ENCODE data around the gene FRMD4B.
A peak's percentile ranks its signal among the peaks of the same experiment; 100 is the strongest.

FRMD4B gene

DNA sequence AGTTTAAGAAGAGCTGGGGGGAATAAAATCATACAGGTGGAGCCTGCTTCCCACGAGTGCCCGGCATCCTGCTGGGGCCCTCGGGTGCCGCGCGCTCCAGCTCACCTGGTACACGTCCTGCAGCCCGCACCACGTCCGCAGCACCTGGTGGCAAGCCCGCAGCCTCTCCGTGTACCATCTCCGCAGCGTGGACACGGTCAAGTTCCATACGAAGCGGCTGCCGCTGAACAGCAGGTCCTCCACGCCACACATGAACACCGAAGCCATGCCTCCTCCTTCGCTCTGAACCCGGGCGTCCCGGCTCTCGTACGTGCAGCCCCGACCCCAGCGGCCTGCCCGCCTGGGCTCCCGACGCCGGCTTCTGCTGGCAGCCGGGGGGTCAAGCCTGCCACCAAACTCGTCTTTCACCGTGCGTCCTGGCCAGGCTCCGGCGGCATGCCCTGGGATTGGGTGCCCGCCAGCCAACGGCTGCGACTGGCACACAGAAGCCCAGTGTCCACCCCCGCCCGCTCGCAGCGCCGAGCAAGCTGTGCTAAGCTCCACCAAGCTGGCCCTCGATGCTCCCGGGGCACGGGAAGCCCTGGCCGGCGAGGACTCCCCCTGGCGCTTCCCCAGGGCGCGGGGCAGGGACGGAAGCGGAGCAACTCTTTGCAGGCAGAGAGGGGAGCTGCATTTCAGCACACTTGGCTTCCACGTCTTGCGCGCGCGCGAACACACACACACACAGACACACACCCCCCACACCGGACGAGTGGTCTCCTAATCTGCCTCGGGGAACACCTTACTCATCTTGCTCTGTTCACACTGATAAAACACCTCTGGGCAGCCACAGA, at the start of gene FRMD4B:
Gene FRMD4B (minus strand): TSS at position 366 of the 833 bp plus-strand sequence. CDS start 99 bp downstream, at position 267.
- Mint-ChIP-seq H3K27me3 (ENCODE audit: low read depth) (peaks cover 43% of the 10 kb centered on the region), H3K4me1 (peaks cover 23% of the 10 kb centered on the region), H3K9me3 (no peaks in the 10 kb centered on the region), H3K4me3 (peak within 1 kb of the TSS; percentile 80 to 84 (median 84)), H3K36me3 (ENCODE audit: low read depth) (no peaks in the 10 kb centered on the region), H3K27ac (peak within 1 kb of the TSS; percentile 32 to 66 (median 48))
- TF ChIP-seq, protein P1, sequence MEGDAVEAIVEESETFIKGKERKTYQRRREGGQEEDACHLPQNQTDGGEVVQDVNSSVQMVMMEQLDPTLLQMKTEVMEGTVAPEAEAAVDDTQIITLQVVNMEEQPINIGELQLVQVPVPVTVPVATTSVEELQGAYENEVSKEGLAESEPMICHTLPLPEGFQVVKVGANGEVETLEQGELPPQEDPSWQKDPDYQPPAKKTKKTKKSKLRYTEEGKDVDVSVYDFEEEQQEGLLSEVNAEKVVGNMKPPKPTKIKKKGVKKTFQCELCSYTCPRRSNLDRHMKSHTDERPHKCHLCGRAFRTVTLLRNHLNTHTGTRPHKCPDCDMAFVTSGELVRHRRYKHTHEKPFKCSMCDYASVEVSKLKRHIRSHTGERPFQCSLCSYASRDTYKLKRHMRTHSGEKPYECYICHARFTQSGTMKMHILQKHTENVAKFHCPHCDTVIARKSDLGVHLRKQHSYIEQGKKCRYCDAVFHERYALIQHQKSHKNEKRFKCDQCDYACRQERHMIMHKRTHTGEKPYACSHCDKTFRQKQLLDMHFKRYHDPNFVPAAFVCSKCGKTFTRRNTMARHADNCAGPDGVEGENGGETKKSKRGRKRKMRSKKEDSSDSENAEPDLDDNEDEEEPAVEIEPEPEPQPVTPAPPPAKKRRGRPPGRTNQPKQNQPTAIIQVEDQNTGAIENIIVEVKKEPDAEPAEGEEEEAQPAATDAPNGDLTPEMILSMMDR (IDR thresholded peaks at IDR 0.05; ENCODE audit: unreplicated experiment in 3 of 3): peak in 1 of 3 experiments; percentile 38

DNA sequence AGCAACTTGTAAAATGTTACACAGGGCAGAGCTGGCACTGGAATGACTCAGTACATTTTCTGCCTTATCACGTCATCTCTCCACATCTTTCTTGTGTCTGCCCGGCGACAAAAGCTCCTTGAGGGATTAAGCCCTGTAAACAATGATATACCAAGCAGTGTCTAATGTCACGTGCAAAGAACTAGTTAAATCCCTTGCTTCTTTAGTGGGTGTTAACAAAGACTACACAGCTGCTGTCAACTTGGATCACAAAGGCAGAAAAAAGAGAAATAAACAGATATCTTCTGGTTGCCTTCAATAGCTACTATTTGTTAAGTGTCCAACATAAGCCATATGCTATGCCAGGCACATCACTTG, 48.1 kb upstream of the FRMD4B start:
- Mint-ChIP-seq H3K27me3 (ENCODE audit: low read depth) (no peaks in the 10 kb centered on the region), H3K4me1 (peaks cover 36% of the 10 kb centered on the region), H3K4me3 (no peak overlapping the region), H3K27ac (peak overlapping the region in 1 of 3 experiments; percentile 69), H3K9me3 (no peaks in the 10 kb centered on the region), H3K36me3 (ENCODE audit: low read depth) (no peaks in the 10 kb centered on the region)
- TF ChIP-seq, protein P1 (IDR thresholded peaks at IDR 0.05; ENCODE audit: unreplicated experiment in 3 of 3): no peak

DNA sequence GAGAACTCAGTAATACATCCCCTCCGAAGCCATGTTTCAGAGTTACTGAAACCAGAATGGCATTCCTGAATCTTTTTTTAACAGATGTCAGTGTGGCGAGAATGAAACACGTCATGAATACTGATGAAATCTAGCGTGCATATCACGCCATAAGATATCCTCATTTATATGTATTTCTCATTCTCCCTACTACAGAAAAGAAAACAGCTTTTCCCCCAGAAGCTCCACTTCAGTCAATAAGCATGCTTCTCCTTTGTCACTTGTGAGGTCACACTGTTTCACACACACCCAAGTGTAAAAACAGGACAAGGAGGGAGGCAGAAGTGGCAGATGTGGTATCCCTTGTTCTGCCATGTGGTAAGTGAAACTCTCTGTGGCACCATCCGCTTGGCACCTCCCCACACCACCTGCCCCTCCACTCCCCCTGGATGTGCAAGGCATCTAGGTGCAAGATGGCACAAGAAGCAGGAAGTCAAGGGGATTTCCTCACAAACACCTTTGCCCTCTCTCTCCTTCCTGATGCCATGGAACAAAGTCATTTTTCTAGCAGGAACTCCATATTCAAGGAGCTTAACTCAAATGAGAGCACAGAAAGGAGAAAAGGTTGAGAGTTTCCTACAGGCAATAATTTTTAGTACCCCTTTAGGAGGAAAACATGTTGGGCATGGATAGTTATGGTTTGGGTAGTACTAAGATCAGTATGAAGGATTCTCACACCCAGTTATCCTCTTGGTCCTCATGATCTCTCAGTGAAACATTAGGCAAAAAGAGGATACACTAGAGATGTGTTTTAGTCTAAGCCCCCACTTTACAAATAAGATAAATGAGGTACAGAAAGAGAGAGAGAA, 47.5 kb upstream of the FRMD4B start:
- H3K4me3 Mint-ChIP-seq: no peak overlapping the region
- H3K27ac Mint-ChIP-seq: peak overlapping the region in 1 of 3 experiments; percentile 69
- H3K4me1 Mint-ChIP-seq: peaks cover 36% of the 10 kb centered on the region
- no peaks in the 10 kb centered on the region for H3K27me3 Mint-ChIP-seq (ENCODE audit: low read depth)
- no peaks in the 10 kb centered on the region for H3K9me3 Mint-ChIP-seq
- H3K36me3 Mint-ChIP-seq (ENCODE audit: low read depth): no peaks in the 10 kb centered on the region
- TF ChIP-seq, protein P1 (IDR thresholded peaks at IDR 0.05; ENCODE audit: unreplicated experiment in 3 of 3): no peak

DNA sequence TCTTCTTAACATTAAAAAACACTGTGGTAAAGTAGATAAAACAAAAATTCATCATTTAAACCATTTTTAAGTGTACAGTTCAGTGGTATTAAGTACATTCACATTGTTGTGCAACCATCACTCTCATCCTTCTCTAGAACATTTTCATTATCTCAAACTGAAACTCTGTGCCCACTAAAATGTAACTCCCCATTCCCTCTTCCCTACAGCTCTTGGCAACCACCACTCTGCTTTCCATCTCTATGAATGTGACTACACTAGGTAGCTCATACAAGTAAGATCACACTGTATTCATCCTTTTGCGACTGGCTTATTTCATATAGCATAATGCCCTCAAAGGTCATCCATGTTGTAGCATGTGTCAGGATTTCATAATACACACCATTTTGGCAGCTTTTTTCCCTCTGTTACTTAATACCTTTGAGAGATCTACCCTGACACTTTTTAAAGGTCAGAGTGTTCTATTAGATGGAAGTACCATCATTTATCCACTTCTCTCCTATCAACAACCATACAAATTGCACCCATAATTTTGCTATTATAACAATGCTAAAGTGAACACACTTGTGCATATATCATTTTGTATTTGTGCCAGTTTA, 42.9 kb upstream of the FRMD4B start:
- H3K9me3 Mint-ChIP-seq: no peaks in the 10 kb centered on the region
- TF ChIP-seq, protein P1 (IDR thresholded peaks at IDR 0.05; ENCODE audit: unreplicated experiment in 3 of 3): no peak
- no peak overlapping the region for H3K4me3 Mint-ChIP-seq
- no peaks in the 10 kb centered on the region for H3K27me3 Mint-ChIP-seq (ENCODE audit: low read depth)
- no peak overlapping the region for H3K27ac Mint-ChIP-seq
- H3K4me1 Mint-ChIP-seq: peaks cover 20% of the 10 kb centered on the region
- H3K36me3 Mint-ChIP-seq (ENCODE audit: low read depth): no peaks in the 10 kb centered on the region

DNA sequence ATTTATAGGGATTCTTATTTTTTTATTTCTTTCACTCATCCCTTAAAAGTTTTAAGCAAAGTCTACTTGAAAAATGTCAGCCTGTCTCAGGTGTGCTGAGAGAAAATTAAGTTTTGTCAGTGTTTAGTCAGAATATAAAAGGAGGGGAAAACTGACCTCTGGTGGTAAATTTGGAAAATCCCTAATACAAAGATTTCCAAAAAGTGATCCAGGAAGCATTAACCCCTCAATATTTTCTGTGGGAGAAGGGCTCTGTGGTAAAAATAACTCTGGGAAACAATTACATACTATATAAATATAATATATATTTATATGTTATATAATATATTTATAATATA, 41.0 kb upstream of the FRMD4B start:
- H3K27ac Mint-ChIP-seq: no peak overlapping the region
- TF ChIP-seq, protein P1 (IDR thresholded peaks at IDR 0.05; ENCODE audit: unreplicated experiment in 3 of 3): peak in 2 of 3 experiments; percentile 29 to 34
- no peaks in the 10 kb centered on the region for H3K36me3 Mint-ChIP-seq (ENCODE audit: low read depth)
- H3K4me1 Mint-ChIP-seq: peaks cover 6% of the 10 kb centered on the region
- no peaks in the 10 kb centered on the region for H3K27me3 Mint-ChIP-seq (ENCODE audit: low read depth)
- no peak overlapping the region for H3K4me3 Mint-ChIP-seq
- no peaks in the 10 kb centered on the region for H3K9me3 Mint-ChIP-seq
